ENCODE measurements around the gene RUFY3. TPM values are rescaled to one million over a fixed set of nuclear protein-coding genes. Genes with fewer than 3 reads are reported as not detected.
"Not testable (repeated sequence)": the region's sequence is repeated elsewhere in the genome, so short reads cannot be mapped to it uniquely, and the experiment has no call there.

RUFY3 gene
- total RNA-seq, 1 experiment from 2014 or later, result 32.9 TPM

DNA sequence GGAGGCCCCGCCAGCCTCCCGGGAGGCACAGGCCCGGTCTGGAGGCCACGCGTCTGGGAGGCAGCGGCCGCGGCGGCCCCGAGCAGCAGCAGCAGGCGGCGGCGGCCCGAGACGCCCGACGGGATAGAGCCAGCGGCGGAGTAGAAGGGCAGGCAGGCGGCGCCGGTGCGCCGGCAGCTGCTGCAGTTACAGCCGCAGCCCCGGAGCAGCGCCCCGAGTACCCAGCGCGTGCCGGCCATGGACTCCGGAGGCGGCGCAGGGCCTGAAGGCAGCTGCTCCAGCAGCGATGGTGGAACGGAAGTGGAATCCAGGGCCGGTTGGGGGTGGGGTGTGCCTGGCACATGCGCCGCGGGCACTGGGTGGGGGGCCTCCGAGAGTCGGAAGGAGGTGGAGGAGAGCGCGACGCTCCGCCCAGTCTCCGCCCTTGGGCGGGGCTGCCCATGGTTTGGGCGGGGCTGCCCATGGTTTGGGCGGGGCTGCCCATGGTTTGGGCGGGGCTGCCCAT is 117.9 kb downstream of the RUFY3 start, which contains the start of gene GRSF1 (continued):
- TF ChIP-seq, protein P1, sequence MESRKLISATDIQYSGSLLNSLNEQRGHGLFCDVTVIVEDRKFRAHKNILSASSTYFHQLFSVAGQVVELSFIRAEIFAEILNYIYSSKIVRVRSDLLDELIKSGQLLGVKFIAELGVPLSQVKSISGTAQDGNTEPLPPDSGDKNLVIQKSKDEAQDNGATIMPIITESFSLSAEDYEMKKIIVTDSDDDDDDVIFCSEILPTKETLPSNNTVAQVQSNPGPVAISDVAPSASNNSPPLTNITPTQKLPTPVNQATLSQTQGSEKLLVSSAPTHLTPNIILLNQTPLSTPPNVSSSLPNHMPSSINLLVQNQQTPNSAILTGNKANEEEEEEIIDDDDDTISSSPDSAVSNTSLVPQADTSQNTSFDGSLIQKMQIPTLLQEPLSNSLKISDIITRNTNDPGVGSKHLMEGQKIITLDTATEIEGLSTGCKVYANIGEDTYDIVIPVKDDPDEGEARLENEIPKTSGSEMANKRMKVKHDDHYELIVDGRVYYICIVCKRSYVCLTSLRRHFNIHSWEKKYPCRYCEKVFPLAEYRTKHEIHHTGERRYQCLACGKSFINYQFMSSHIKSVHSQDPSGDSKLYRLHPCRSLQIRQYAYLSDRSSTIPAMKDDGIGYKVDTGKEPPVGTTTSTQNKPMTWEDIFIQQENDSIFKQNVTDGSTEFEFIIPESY (IDR thresholded peaks at IDR 0.05; ENCODE audit: extremely low read depth, insufficient replicate concordance, low read length), result no peak
- TF ChIP-seq ZFX (IDR thresholded peaks at IDR 0.05) (peak; percentile 88), POLR2A (IDR thresholded peaks at IDR 0.05; ENCODE audit: borderline replicate concordance, extremely low read depth, insufficient read depth, insufficient read length) (peak; percentile 73), EZH2 (IDR thresholded peaks at IDR 0.05) (no peak), SP1 (IDR thresholded peaks at IDR 0.05; ENCODE audit: low read depth) (no peak), ZNF274 (IDR thresholded peaks at IDR 0.05; ENCODE audit: low read depth, low read length) (no peak), SRF (IDR thresholded peaks at IDR 0.05; ENCODE audit: low read depth) (no peak), RAD21 (IDR thresholded peaks at IDR 0.05; ENCODE audit: low read depth) (no peak), ELF1 (IDR thresholded peaks at IDR 0.05; ENCODE audit: borderline replicate concordance, low read depth) (no peak; the same call in 1 of the 2 replicates), JUND (IDR thresholded peaks at IDR 0.05) (no peak)
- TF ChIP-seq, protein P2, sequence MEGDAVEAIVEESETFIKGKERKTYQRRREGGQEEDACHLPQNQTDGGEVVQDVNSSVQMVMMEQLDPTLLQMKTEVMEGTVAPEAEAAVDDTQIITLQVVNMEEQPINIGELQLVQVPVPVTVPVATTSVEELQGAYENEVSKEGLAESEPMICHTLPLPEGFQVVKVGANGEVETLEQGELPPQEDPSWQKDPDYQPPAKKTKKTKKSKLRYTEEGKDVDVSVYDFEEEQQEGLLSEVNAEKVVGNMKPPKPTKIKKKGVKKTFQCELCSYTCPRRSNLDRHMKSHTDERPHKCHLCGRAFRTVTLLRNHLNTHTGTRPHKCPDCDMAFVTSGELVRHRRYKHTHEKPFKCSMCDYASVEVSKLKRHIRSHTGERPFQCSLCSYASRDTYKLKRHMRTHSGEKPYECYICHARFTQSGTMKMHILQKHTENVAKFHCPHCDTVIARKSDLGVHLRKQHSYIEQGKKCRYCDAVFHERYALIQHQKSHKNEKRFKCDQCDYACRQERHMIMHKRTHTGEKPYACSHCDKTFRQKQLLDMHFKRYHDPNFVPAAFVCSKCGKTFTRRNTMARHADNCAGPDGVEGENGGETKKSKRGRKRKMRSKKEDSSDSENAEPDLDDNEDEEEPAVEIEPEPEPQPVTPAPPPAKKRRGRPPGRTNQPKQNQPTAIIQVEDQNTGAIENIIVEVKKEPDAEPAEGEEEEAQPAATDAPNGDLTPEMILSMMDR (IDR thresholded peaks at IDR 0.05 in 2 of 3, conservative IDR thresholded peaks at IDR 0.05 in 1 of 3; ENCODE audit: borderline replicate concordance in 1 of 3, insufficient read depth in 1 of 3, low read depth in 2 of 3, low read length in 2 of 3), result no peak

DNA sequence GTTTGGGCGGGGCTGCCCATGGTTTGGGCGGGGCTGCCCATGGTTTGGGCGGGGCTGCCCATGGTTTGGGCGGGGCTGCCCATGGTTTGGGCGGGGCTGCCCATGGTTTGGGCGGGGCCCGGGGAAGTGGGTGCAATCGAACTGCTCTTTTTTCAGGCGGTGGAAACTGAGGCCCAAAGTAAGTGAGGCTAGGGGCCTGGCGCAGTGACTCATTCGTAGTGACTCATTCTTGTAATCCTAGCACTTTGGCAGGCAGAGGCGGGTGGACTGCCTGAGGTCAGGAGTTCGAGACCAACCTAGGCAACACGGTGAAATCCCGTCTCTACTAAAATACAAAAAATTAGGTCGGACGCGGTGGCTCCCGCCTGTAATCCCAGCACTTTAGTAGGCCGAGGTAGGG is 118.4 kb downstream of the RUFY3 start:
- TF ChIP-seq FOSL1 (IDR thresholded peaks at IDR 0.05; ENCODE audit: low read depth) (peak; percentile 93), JUND (IDR thresholded peaks at IDR 0.05) (peak; percentile 91), SP1 (IDR thresholded peaks at IDR 0.05; ENCODE audit: low read depth) (peak; percentile 76), CBX3 (IDR thresholded peaks at IDR 0.05; ENCODE audit: low read depth) (peak; percentile 94)
- peak overlapping the region; percentile 68 for H2AFZ ChIP-seq (ENCODE audit: low read depth, low read length, poor library complexity, severe bottlenecking)
- DNase-seq (ENCODE audit: low read depth, low spot score) (peak; percentile 84), ATAC-seq (peak; percentile 53)
- CTCF ChIA-PET; H3K36me3 ChIP-seq (ENCODE audit: control insufficient read depth in 1 of 2, insufficient read depth in 2 of 2, low read length in 2 of 2); BruUV-seq (replicated peaks); H3K9me3 ChIP-seq (ENCODE audit: control insufficient read depth in 1 of 2, insufficient read depth in 1 of 2, low read depth in 1 of 2, low read length in 2 of 2); H3K9me2 ChIP-seq (ENCODE audit: insufficient read depth); H3K27me3 ChIP-seq (ENCODE audit: insufficient read depth, low read length); RAD21 ChIA-PET (ENCODE audit: low non-redundant PET in 1 of 2, low total read pairs in 2 of 2, uncharacterized antibody in 2 of 2, unreplicated experiment in 2 of 2): not testable (repeated sequence)
- POLR2A ChIA-PET, result interaction anchor here (0.8 kb wide), 1 partner anchor 153 kb away, joined by 3 read pairs; the partner anchor contains the start of gene DCK
- intact Hi-C loops (cut with micrococcal nuclease), result loop anchor here (5.0 kb wide), 1 partner anchor 152 kb away; the partner anchor contains the start of gene DCK
- peak overlapping the region; percentile 49; the same call in 1 of the 2 replicates for H3K27ac ChIP-seq (ENCODE audit: low read depth, low read length)
- H3K4me1 ChIP-seq (ENCODE audit: control insufficient read depth in 1 of 2, insufficient read depth in 2 of 2, low read length in 2 of 2), result peaks cover 3 to 15% of the 10 kb centered on the region in 2 experiments; a peak in 3 of 4 replicates
- H3K4me2 ChIP-seq (ENCODE audit: low read length), result peak overlapping the region; percentile 66
- peaks cover 13% of the 10 kb centered on the region; the same call in 1 of the 2 replicates for H4K20me1 ChIP-seq (ENCODE audit: insufficient read depth)
- 0 out of 2 replicates have a peak overlapping the region, but pooled peaks have one; percentile 11 for H3K9ac ChIP-seq (ENCODE audit: low read length)
- peak overlapping the region; percentile 24 to 42 for H3K4me3 ChIP-seq (replicated peaks in 1 of 2; ENCODE audit: low read depth in 1 of 2, low read length in 2 of 2)
- H3K79me2 ChIP-seq (ENCODE audit: insufficient read depth, low read length), result peaks cover 45% of the 10 kb centered on the region

DNA sequence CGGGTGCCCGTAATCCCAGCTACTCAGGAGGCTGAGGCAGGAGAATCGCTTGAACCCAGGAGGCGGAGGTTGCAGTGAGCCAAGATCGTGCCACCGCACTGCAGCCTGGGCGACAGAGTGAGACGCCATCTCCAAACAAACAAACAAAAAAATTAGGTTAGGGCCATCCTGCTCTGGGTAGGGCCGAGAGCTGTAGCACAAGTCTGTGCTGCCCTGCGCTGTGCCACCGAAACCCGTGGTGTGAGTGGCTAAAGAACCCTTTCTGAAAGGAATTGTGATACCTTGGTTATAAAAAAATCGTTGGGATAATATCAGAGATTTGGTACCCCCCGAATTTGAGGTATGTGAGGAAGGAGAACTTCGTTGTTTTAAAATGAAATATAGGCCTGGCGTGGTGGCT is 118.9 kb downstream of the RUFY3 start:
- intact Hi-C loops (cut with micrococcal nuclease), result loop anchor here (5.0 kb wide), 1 partner anchor 152 kb away; the partner anchor contains the start of gene DCK
- peak overlapping the region; percentile 49; the same call in 1 of the 2 replicates for H3K27ac ChIP-seq (ENCODE audit: low read depth, low read length)
- H3K9ac ChIP-seq (ENCODE audit: low read length), result 0 out of 2 replicates have a peak overlapping the region, but pooled peaks have one; percentile 11
- BruUV-seq (replicated peaks); CTCF ChIA-PET; RAD21 ChIA-PET (ENCODE audit: low non-redundant PET in 1 of 2, low total read pairs in 2 of 2, uncharacterized antibody in 2 of 2, unreplicated experiment in 2 of 2); ATAC-seq; DNase-seq (ENCODE audit: low read depth, low spot score); POLR2A ChIA-PET; H3K9me3 ChIP-seq (ENCODE audit: control insufficient read depth in 1 of 2, insufficient read depth in 1 of 2, low read depth in 1 of 2, low read length in 2 of 2); H3K27me3 ChIP-seq (ENCODE audit: insufficient read depth, low read length); H3K36me3 ChIP-seq (ENCODE audit: control insufficient read depth in 1 of 2, insufficient read depth in 2 of 2, low read length in 2 of 2); H3K9me2 ChIP-seq (ENCODE audit: insufficient read depth): not testable (repeated sequence)
- H3K79me2 ChIP-seq (ENCODE audit: insufficient read depth, low read length), result peaks cover 41% of the 10 kb centered on the region
- H3K4me3 ChIP-seq (replicated peaks in 1 of 2; ENCODE audit: low read depth in 1 of 2, low read length in 2 of 2), result peak overlapping the region in 1 of 2 experiments; percentile 42; a peak in 2 of 4 replicates
- peaks cover 3 to 15% of the 10 kb centered on the region in 2 experiments; a peak in 3 of 4 replicates for H3K4me1 ChIP-seq (ENCODE audit: control insufficient read depth in 1 of 2, insufficient read depth in 2 of 2, low read length in 2 of 2)
- peak overlapping the region; percentile 68 for H2AFZ ChIP-seq (ENCODE audit: low read depth, low read length, poor library complexity, severe bottlenecking)
- H4K20me1 ChIP-seq (ENCODE audit: insufficient read depth), result peaks cover 13% of the 10 kb centered on the region; the same call in 1 of the 2 replicates
- peak overlapping the region; percentile 66 for H3K4me2 ChIP-seq (ENCODE audit: low read length)

All from HCT116 (cell line).